Inferior parietal cortex (tissue), 1 donor: ENCODE measurements around the gene CD38.

Experiments used
- DNase-seq: peaks from one replicate; pipeline ENCODE4 v3.0.0-alpha.2; 2016; ENCODE audit errors: extremely low spot score

CD38 gene

GRCh38 chr4:15899511-15899910 is 121.4 kb downstream of the CD38 start:
- DNase-seq = no peak

- DNase-seq = no peak
These were observed 122.9 kb downstream of the CD38 start for GRCh38 chr4:15901007-15901406.

GRCh38 chr4:15901998-15902397 is 123.9 kb downstream of the CD38 start:
- DNase-seq = no peak

- DNase-seq = no peak
These were observed 124.6 kb downstream of the CD38 start for GRCh38 chr4:15902746-15903145.
